ENCODE measurements around the gene MANSC4. TPM values are rescaled to one million over a fixed set of nuclear protein-coding genes. Genes with fewer than 3 reads are reported as not detected.

MANSC4 gene
- total RNA-seq, 1 donor from 2014 or later: not detected

- DNase-seq: no peak
- peaks cover 37% of the 10 kb centered on the region for H3K36me3 ChIP-seq
- no peaks in the 10 kb centered on the region for H3K4me1 ChIP-seq
- no peaks in the 10 kb centered on the region for H3K9me3 ChIP-seq
- H3K4me3 ChIP-seq: no peak overlapping the region
- no peak for ATAC-seq
- no peaks in the 10 kb centered on the region for H3K27me3 ChIP-seq
- H3K27ac ChIP-seq: no peak overlapping the region
- intact Hi-C loops (cut with DNase I): no loop called here
- TF ChIP-seq CTCF (IDR thresholded peaks at IDR 0.05): no peak
These were observed 20.8 kb upstream of the MANSC4 start for GRCh38 chr12:27800819-27801218.

DNA sequence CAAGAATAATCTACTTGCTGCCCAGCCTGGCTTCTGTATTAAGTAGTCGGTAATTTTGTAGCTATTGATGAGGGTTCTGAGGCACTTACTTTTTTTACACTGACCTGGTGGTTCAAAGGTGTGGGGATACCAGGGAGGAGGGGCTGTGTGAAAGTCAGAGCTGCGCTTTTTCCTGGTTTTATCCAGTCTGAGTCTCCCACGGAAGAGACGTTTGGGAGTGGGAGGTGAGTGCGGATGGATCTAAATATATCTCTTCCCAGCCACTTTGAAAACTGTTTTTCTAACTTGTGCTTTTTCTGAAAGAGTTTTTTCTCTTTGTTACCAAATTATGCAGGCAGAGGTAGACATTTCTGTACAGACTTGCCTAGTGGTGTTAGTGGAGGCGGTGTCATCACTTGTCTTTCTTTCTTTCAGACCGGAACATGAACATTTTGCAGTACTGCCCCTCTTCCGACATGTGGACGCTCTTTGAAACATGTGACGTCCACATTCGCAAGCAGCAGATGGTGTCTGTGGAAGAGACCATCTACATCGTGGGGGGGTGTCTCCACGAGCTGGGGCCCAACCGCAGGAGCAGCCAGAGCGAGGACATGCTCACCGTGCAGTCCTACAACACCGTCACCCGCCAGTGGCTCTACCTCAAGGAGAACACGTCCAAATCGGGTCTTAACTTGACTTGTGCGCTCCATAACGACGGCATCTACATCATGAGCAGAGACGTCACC is 17.4 kb upstream of the MANSC4 start:
- TF ChIP-seq CTCF (IDR thresholded peaks at IDR 0.05): no peak
- DNase-seq: no peak
- ATAC-seq: no peak
- Histone ChIP-seq H3K4me3 (no peak overlapping the region), H3K36me3 (peaks cover 67% of the 10 kb centered on the region), H3K4me1 (no peaks in the 10 kb centered on the region), H3K27ac (no peak overlapping the region), H3K9me3 (no peaks in the 10 kb centered on the region), H3K27me3 (no peaks in the 10 kb centered on the region)
- intact Hi-C loops (cut with DNase I): no loop called here

DNA sequence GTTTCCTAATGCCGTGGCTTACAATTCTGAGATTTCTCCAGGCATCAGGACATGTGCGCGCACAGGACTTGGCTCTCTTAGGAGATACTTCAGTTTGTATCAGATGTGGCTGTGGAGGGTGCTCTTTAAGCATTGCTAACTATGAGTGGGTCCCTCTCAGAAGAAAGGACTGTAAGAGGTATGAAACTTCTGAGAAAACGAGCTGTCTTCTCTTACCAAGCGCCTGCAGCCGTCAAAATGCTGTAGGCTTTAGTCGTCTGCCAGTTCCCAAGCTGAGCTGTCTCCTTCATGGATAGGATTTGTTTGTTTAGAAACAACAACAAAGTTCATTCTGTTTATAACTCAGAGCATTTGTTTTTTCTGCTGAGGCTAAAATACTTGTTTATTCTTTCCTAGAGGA is 16.1 kb upstream of the MANSC4 start:
- no peak overlapping the region for H3K27ac ChIP-seq
- DNase-seq: no peak

DNA sequence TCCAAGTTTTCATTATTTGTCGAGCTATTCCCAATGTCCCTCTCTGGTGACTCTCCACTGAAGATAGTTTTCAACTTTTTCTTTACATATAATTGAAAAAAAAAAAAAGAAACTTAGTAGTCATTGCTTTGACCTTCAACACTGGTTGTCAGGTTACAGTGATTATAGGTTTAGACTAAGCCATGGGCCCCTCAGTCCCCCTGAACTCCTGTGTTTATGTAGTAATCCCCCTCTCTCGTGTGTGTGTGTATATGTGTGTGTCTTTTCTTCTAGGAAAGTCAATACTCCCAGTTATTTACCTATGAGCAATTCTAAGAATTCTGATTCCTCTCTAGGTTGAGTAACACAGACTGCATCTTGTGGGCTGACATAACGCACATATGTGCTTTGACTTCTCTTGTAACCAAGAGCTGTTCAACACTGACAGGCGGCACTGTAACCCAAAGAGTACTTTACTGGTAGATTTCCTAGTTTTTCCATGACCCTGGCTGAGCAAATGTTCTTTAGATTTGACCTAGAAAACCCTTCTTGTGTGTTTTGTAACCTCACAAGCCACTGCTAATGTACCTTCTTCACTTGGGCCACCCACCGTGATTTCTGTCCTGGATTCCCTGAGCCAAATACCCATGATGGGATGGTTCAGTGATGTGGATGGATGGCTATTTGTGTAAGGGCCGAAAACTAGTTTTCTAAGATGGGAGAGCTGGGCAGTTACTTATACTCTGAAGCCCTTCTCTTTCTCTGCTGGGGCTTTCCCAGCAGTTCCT is 15.0 kb upstream of the MANSC4 start:
- no peak overlapping the region for H3K4me3 ChIP-seq
- intact Hi-C loops (cut with DNase I): no loop called here
- ATAC-seq (no peak), DNase-seq (no peak)
- H3K27me3 ChIP-seq: no peaks in the 10 kb centered on the region
- H3K9me3 ChIP-seq: no peaks in the 10 kb centered on the region
- no peaks in the 10 kb centered on the region for H3K4me1 ChIP-seq
- peaks cover 76% of the 10 kb centered on the region for H3K36me3 ChIP-seq
- no peak for TF ChIP-seq CTCF (IDR thresholded peaks at IDR 0.05)
- H3K27ac ChIP-seq: no peak overlapping the region

More for the DNA sequence above, 16.1 kb upstream of the MANSC4 start:
- Histone ChIP-seq H3K4me3 (no peak overlapping the region), H3K27me3 (no peaks in the 10 kb centered on the region), H3K9me3 (no peaks in the 10 kb centered on the region), H3K36me3 (peaks cover 77% of the 10 kb centered on the region), H3K4me1 (no peaks in the 10 kb centered on the region)
- TF ChIP-seq CTCF (IDR thresholded peaks at IDR 0.05): no peak
- no peak for ATAC-seq
- intact Hi-C loops (cut with DNase I): no loop called here

GRCh38 chr12:27790179-27790578 is 10.1 kb upstream of the MANSC4 start:
- Histone ChIP-seq H3K27me3 (no peaks in the 10 kb centered on the region), H3K4me1 (no peaks in the 10 kb centered on the region), H3K4me3 (no peak overlapping the region), H3K9me3 (no peaks in the 10 kb centered on the region), H3K27ac (no peak overlapping the region), H3K36me3 (peaks cover 34% of the 10 kb centered on the region)
- DNase-seq: no peak
- no peak for ATAC-seq
- intact Hi-C loops (cut with DNase I): no loop called here
- no peak for TF ChIP-seq CTCF (IDR thresholded peaks at IDR 0.05)

Data from upper lobe of right lung (tissue), 1 donor.